CD4-positive, alpha-beta T cell treated with Interleukin-17A for 4 hours (primary cell): ENCODE results near the gene ARSA.
"Not testable (repeated sequence)": the region's sequence is repeated elsewhere in the genome, so short reads cannot be mapped to it uniquely, and the experiment has no call there.

Source experiments
- DNase-seq: peaks from one replicate; pipeline ENCODE4 v3.0.0-alpha.2; 2020; ENCODE audit warnings: mixed read lengths

Gene ARSA

GRCh38 chr22:50653256-50653655, 25.3 kb upstream of the ARSA start:
- no peak for DNase-seq

- DNase-seq: not testable (repeated sequence)
Observed at GRCh38 chr22:50643821-50644101, 15.8 kb upstream of the ARSA start.

DNA sequence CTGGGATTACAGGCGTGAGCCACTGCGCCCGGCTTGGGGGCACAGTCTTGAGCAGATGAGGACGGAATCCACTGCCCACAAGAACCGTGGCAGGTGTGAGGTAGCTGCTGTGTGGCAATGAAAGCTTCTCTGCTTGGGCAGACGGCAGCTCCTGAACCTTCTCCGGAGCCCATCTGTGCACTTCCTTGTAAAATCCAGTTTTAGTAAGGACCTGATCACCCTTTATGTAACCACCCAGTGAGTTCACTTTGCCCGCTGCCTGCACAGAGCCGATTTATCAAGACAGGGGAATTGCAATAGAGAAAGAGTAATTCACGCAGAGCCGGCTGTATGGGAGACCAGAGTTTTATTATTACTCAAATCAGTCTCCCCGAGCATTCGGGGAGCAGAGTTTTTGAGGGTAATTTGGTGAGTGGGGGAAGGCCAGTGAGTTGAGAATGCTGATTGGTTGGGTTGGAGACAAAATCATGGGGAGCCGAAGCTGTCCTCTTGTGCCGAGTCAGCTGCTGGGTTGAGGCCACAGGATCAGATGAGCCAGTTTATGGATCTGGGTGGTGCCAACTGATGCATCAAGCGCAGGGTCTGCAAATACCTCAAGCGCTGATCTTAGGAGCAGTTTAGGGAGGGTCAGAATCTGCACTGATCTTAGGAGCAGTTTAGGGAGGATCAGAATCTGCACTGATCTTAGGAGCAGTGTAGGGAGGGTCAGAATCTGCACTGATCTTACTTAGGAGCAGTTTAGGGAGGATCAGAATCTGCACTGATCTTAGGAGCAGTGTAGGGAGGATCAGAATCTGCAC, 15.3 kb upstream of the ARSA start:
- DNase-seq: not testable (repeated sequence)

DNA sequence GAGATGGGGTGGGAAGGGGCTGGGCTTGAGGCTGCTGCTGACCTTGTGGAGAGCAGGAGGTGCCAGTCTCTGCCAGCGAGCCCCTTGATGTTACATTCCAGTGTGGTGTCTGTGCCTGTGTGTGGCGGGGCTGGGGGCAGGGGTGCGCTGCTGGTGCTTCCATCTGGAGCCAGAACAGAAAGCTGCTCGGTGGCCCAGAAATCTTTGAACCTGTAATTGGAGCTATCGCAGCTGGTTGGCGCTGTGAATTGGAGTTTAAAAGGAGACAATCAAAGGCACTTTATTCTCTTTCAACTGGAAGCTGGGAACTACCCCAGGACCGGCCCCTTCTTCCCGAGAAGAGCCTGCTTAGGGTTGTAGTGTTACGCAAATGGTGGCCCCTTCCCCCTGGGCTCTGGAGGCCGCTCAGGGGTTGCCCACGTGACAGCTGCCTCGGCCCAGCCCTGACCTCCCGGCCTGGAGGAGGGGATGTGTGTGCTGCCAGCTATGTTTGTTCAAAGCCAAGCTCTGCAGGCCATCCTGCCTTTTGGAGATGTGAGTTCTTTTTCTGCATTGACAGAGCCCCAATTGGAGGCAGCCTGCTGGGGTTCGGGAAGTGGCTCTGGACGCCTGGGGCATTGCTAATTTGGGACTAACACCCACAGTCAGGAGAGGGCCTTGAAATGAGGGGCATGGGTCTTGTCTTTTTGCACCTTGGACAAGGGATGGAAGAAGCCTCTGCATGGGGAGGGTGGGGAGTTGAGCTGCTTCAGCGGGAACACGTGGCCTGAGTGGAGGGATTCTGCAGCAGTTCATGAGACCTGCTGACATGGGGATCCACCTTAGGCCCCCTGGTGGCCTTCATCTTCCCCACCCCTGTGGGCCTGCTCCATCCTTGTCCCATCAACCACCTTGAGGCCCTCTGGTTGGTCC, 14.0 kb upstream of the ARSA start:
- DNase-seq: peak; percentile 21

- no peak for DNase-seq
Observed at GRCh38 chr22:50640857-50641647, 13.1 kb upstream of the ARSA start.

GRCh38 chr22:50640296-50640695, 12.3 kb upstream of the ARSA start:
- not testable (repeated sequence) for DNase-seq

DNA sequence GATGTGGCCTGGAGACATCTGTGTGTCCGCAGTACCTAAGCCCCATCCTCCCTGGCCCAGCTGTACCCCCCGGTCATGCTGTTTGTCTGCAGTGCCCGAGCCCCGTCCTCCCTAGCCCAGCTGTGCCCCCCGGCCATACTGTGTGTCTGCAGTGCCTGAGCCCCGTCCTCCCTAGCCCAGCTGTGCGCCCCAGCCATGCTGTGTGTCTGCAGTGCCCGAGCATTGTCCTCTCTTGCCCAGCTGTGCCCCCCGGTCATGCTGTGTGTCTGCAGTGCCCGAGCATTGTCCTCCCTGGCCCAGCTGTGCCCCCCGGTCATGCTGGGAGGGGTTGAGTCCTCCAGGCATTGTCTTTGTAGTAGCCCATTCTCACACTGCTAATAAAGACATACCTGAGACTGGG, 7.6 kb upstream of the ARSA start:
- no peak for DNase-seq

DNA sequence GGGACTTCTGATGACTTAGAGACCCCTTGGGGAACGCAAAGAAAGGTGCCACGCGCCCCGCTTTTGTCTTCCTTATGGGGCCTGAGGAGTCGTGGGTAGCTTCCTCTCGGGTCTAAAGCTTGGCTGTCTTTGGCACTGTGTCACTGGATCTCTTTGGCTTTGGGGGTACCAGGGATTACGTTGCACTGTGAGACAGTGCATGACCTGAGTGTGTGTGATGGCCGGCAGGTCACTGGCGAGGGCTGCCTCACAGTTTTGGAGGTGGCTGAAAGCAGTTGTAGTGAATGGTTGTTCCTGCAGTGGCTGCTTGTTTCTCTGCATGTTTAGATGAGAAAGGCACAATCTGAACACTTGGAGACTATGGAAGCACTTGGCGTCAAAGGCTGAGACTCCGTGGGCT, 5.8 kb upstream of the ARSA start:
- no peak for DNase-seq

DNA sequence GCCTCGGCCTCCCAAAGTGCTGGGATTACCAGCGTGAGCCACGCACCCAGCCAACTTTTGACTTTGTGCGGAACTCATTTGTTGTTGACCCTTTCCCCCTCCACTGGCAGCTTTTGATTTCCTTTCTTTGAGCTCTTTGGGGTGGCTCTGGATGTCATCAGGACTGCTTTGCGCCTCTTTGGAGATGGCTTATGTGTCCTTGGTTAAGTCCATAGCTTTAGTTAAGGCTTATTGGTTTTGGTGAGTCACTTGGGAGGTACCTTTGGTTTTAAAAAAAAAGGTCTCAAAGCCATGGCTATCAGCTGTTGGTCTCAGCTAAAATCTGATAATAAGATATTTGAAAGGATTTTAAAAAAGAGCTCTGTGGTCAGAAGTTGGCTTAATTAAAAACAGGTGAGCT, 5.1 kb upstream of the ARSA start:
- no peak for DNase-seq

DNA sequence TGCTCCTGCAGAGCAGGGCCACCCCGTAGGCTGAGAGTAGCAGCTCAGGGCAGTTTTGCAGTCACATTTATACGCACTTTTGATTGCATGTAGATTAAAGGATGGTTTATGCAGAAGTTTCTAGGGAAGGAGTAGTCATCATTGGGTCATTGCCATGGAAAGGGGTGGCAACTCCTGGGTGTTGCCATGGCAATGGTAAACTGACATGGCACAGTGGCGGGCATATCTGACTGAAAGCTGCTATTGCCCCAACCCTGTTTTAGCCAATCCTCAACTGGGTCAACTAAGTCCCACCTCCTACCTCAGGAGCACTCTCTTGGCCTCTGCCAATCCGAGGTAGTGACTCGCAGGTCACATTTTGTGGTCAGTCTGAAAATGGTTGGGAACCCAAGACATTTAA, 2.4 kb upstream of the ARSA start:
- no peak for DNase-seq

- no peak for DNase-seq
Observed at GRCh38 chr22:50628543-50629134, 687 bp upstream of the ARSA start.

- DNase-seq: peak; percentile 19
Observed at GRCh38 chr22:50626850-50627641, 906 bp downstream of the ARSA start.

DNA sequence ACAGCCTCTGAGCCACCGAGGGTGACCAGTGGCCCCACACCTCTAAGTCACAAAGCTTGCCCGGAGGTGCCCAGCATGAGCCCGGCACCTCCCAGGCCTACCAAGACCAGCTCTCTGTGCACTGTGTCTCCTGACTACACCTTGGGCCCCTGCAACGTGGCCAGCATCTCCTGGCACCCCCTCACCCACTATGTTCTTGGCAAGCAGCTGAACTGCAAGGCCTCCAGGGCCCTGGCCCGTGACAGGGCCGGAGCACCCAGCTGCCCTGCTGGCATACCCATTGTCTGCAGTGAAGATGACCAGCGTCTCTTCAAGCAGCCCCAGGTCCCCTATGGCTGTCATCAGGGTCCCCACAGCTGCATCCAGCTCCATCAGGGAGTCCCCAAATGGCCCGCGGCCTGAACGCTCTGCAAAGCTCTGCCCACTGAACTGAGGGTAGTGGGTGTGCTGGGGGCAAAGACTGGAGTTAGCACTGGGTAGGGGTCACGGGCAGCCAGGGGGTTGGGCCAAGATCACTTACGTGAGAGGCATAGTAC, 1.6 kb downstream of the ARSA start:
- no peak for DNase-seq

GRCh38 chr22:50625568-50626313, 2.2 kb downstream of the ARSA start:
- no peak for DNase-seq

DNA sequence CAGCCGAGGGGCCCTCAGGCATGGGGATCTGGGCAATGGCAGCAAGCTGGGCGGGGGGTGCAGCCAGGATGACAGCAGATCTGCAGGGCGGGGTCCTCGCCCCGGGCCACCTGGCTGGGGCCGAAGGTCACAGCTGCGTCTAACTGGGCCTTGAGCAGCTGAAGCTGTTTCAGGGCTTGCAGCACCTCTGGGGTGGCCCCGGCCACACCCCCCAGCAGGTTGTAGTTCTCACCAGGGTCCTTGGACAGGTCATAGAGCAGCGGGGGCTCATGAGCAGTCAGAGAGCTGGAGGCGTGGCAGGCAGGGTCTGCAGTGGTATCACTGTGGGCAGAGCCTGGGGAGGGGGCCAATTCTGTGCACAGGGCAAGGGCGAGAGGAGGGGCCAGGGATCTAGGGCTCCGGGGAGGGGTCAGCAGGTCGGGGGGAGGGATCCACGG, 2.8 kb downstream of the ARSA start:
- DNase-seq: no peak

DNA sequence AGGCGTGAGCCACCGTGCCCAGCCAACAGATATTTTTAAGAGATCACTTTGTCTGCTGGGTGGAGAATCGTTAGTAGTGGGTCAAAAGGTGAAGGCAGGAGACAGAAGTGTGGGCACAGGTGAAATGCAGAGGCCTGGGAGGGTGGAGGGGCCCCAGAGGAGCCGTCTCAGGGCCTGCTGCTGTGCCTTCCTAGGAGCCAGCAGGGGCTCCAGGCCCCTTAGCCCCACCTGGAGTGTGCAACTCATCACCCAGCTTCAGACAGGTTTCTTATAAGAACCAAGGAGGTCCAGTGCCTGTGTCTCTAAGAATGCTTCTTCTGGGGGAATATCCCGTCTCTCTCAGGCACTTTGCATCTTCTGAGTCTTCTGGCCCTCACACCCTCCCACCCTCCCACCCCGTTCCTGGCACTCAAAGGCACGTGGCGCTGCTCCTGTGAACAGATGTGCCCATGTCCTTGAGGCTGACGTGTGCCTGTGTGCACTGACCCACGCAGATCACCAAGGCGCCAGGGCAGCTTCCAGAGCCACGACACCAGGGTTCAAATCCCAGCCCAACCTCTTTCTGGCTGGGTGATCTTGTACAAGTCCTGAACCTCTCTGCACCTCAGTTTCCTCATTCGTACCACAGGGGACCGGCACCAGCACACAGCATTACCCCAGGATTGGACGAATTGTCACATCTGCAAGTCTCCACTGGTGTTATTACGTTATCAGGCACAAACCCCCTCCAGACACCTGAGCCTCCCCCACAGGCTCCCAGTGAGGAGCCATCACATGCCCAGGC, 3.4 kb downstream of the ARSA start:
- no peak for DNase-seq

DNA sequence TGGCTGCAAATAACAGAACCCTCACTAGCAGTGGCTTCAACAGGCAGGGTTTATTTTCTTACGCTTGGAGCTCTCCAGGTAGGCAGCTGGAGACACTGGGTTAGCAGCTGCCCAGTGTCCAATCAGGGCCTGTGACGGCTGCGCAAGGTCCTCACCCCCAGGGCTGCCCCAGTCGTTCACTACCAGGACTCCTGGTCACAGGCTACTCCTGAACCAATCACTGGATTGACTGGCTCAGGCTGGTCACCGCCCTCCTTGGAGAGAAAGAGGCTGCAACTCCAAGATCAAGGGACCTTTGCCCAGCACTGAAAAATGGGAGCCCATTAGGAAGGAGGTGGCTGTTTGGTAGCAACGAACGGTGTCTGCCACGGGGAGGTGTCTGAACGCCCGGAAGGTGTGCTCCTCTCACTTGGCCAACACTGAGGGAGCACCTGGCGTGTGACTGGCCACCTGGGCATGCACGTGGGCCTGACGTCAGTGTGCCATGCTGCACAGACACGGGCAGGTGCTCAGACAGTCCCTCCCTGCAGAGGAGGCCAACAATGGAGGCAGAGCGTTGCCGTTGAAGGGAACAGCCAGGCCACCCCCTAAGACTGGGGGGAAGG, 5.1 kb downstream of the ARSA start:
- DNase-seq: no peak

- peak; percentile 63 for DNase-seq
Observed at GRCh38 chr22:50621948-50622722, 5.8 kb downstream of the ARSA start.

GRCh38 chr22:50621356-50621880, 6.5 kb downstream of the ARSA start:
- DNase-seq: peak; percentile 66
